CD8-positive, alpha-beta memory T cell (primary cell): ENCODE data around the gene C1QTNF4. TPM values are rescaled to one million over a fixed set of nuclear protein-coding genes. Genes with fewer than 3 reads are reported as not detected.
"Not testable (repeated sequence)": the region's sequence is repeated elsewhere in the genome, so short reads cannot be mapped to it uniquely, and the experiment has no call there.

Experiments used
- CTCF ChIA-PET: fragments of 350-600 bp; sonication (Branson Sonifier 250); formaldehyde crosslinking; loops from one replicate; lab custom pipeline; 2021; ENCODE audit warnings: antibody characterized with exemption; lab: Charles Lee
- POLR2A ChIA-PET: fragments of 350-600 bp; sonication (Branson Sonifier 250); formaldehyde crosslinking; loops from one replicate; lab custom pipeline; 2021; ENCODE audit warnings: antibody characterized with exemption; lab: Charles Lee
- DNase-seq, 5 donors: peaks; one replicate each; pipeline versions ENCODE4 v3.0.0 to v3.0.0-alpha.2; 2020 to 2022; ENCODE audit warnings: mixed read lengths in 1 of 5
- H3K27ac ChIP-seq: one replicate; pipeline ENCODE4 v1.7.0; 2013; ENCODE audit warnings: low read depth, mild to moderate bottlenecking, low read length, moderate library complexity
- H3K27me3 ChIP-seq: 2 replicates; pipeline ENCODE4 v1.7.0; 2013; ENCODE audit warnings: low read length, mild to moderate bottlenecking; ENCODE audit not compliant: insufficient read depth, poor library complexity, severe bottlenecking
- H3K36me3 ChIP-seq: 2 replicates; pipeline ENCODE4 v1.7.0; 2013; ENCODE audit warnings: mild to moderate bottlenecking, low read length, moderate library complexity; ENCODE audit not compliant: insufficient read depth
- H3K4me1 ChIP-seq: 2 replicates; pipeline ENCODE4 v1.7.0; 2013; ENCODE audit warnings: mild to moderate bottlenecking, low read length, moderate library complexity; ENCODE audit not compliant: insufficient read depth
- H3K4me3 ChIP-seq: 2 replicates; pipeline ENCODE4 v1.7.0; 2013; ENCODE audit warnings: mild to moderate bottlenecking, low read length
- H3K9me3 ChIP-seq: 2 replicates; pipeline ENCODE4 v1.7.0; 2013; ENCODE audit warnings: mild to moderate bottlenecking, low read length
- H3K27ac Mint-ChIP-seq, 8 donors: one replicate each; pipeline ENCODE4 v1.8.0; 2020 to 2021; ENCODE audit warnings: mixed read lengths in 8 of 8, mild to moderate bottlenecking in 6 of 8, inconsistent platforms in 3 of 8, moderate library complexity in 3 of 8
- H3K27me3 Mint-ChIP-seq, 2 donors: one replicate each; pipeline ENCODE4 v1.8.0; 2020 to 2021; ENCODE audit warnings: mixed read lengths in 2 of 2, mild to moderate bottlenecking in 1 of 2, moderate library complexity in 1 of 2
- H3K36me3 Mint-ChIP-seq, 3 donors: one replicate each; pipeline ENCODE4 v1.8.0; 2020 to 2021; ENCODE audit warnings: mixed read lengths in 3 of 3, inconsistent platforms in 1 of 3, mild to moderate bottlenecking in 1 of 3
- H3K4me1 Mint-ChIP-seq, 3 donors: one replicate each; pipeline ENCODE4 v1.8.0; 2020 to 2021; ENCODE audit warnings: mixed read lengths in 3 of 3, inconsistent platforms in 1 of 3, mild to moderate bottlenecking in 1 of 3
- H3K4me3 Mint-ChIP-seq, 7 donors: one replicate each; pipeline ENCODE4 v1.8.0; 2020 to 2021; ENCODE audit warnings: mixed read lengths in 7 of 7, mild to moderate bottlenecking in 6 of 7, moderate library complexity in 4 of 7, inconsistent platforms in 2 of 7
- H3K9me3 Mint-ChIP-seq, 5 donors: one replicate each; pipeline ENCODE4 v1.8.0; 2020 to 2022; ENCODE audit warnings: mixed read lengths in 5 of 5, mild to moderate bottlenecking in 3 of 5, moderate library complexity in 2 of 5, inconsistent platforms in 1 of 5
- polyA plus RNA-seq: library from polyadenylated mRNA; unstranded; fragments of 300-500 nt; fragmentation: Illumina TruSeq; gene quantifications from one replicate; pipeline ENCODE4 v1.2.3, GENCODE V29; 2021
- total RNA-seq, 2 experiments: library from RNA; stranded (reverse); gene quantifications; one replicate each; pipeline ENCODE4 v1.2.3, GENCODE V29; 2021

Gene C1QTNF4
- total and polyA plus RNA-seq, 3 experiments from 2014 or later = 0.18 TPM; not detected in 2

- H3K36me3 ChIP-seq = no peaks in the 10 kb centered on the region
- H3K36me3 Mint-ChIP-seq = peaks cover 0 to 26% (median 3%) of the 10 kb centered on the region in 3 donors
- H3K9me3 ChIP-seq = no peaks in the 10 kb centered on the region
- DNase-seq = peak in 2 of 5 donors; percentile 4 to 5
- POLR2A ChIA-PET = interaction anchor here (0.7 to 2.3 kb wide), 6 partner anchors 13 to 557 kb away, joined by 3 to 10 read pairs (median 4); partner anchors contain the start of genes KBTBD4, NDUFS3 and PTPMT1
- CTCF ChIA-PET = interaction anchor here (0.6 to 2.1 kb wide), 4 partner anchors 8 to 18 kb away, joined by 3 to 9 read pairs (median 4); partner anchors contain the start of gene PTPMT1
- H3K27ac ChIP-seq = peak overlapping the region; percentile 59
- H3K4me1 ChIP-seq = peaks cover 51% of the 10 kb centered on the region
- H3K4me3 ChIP-seq = peak overlapping the region; percentile 65
- H3K27me3 Mint-ChIP-seq = no peaks in the 10 kb centered on the region
- no peaks in the 10 kb centered on the region for H3K9me3 Mint-ChIP-seq
- no peaks in the 10 kb centered on the region for H3K27me3 ChIP-seq
- peak overlapping the region; percentile 95 to 99 (median 98) for H3K27ac Mint-ChIP-seq
- peaks cover 43 to 62% (median 61%) of the 10 kb centered on the region in 3 donors for H3K4me1 Mint-ChIP-seq
- peak overlapping the region; percentile 95 to 100 (median 97) for H3K4me3 Mint-ChIP-seq
Observed at GRCh38 chr11:47552056-47552565, 42.1 kb downstream of the C1QTNF4 start.

GRCh38 chr11:47551086-47551485 is 43.1 kb downstream of the C1QTNF4 start:
- peak overlapping the region; percentile 59 for H3K27ac ChIP-seq
- ChIA-PET POLR2A (interaction anchor here (0.7 to 1.6 kb wide), 2 partner anchors 27 to 558 kb away, joined by 3 to 4 read pairs; partner anchors contain the start of gene KBTBD4), CTCF (interaction anchor here (1.1 to 2.1 kb wide), 3 partner anchors 7 to 22 kb away, joined by 3 to 9 read pairs (median 4); partner anchors contain the start of gene PTPMT1)
- no peaks in the 10 kb centered on the region for H3K36me3 ChIP-seq
- peak overlapping the region; percentile 30 to 99 (median 98) for H3K27ac Mint-ChIP-seq
- H3K4me1 Mint-ChIP-seq = peaks cover 49 to 69% (median 68%) of the 10 kb centered on the region in 3 donors
- peaks cover 54% of the 10 kb centered on the region for H3K4me1 ChIP-seq
- peak overlapping the region; percentile 95 to 100 (median 97) for H3K4me3 Mint-ChIP-seq
- peak overlapping the region; percentile 65 for H3K4me3 ChIP-seq
- no peaks in the 10 kb centered on the region for H3K27me3 ChIP-seq
- H3K27me3 Mint-ChIP-seq = no peaks in the 10 kb centered on the region
- peaks cover 0 to 31% (median 3%) of the 10 kb centered on the region in 3 donors for H3K36me3 Mint-ChIP-seq
- DNase-seq = no peak
- H3K9me3 Mint-ChIP-seq = no peaks in the 10 kb centered on the region
- no peaks in the 10 kb centered on the region for H3K9me3 ChIP-seq

- no peak overlapping the region for H3K27ac ChIP-seq
- peaks cover 55% of the 10 kb centered on the region for H3K4me1 ChIP-seq
- Mint-ChIP-seq H3K4me3 (peak overlapping the region; percentile 95 to 100 (median 97)), H3K9me3 (no peaks in the 10 kb centered on the region), H3K27ac (peak overlapping the region; percentile 59 to 99 (median 93)), H3K27me3 (no peaks in the 10 kb centered on the region), H3K36me3 (peaks cover 0 to 31% (median 3%) of the 10 kb centered on the region in 3 donors), H3K4me1 (peaks cover 49 to 69% (median 68%) of the 10 kb centered on the region in 3 donors)
- no peak for DNase-seq
- no peaks in the 10 kb centered on the region for H3K36me3 ChIP-seq
- H3K27me3 ChIP-seq = no peaks in the 10 kb centered on the region
- peak overlapping the region; percentile 65 for H3K4me3 ChIP-seq
- ChIA-PET POLR2A (interaction anchor here (1.6 kb wide), 1 partner anchor 28 kb away, joined by 3 read pairs; the partner anchor contains the start of gene KBTBD4), CTCF (interaction anchor here (1.1 to 2.1 kb wide), 2 partner anchors 15 to 23 kb away, joined by 3 to 9 read pairs; partner anchors contain the start of gene PTPMT1)
- H3K9me3 ChIP-seq = no peaks in the 10 kb centered on the region
Observed at GRCh38 chr11:47550288-47551047, 43.7 kb downstream of the C1QTNF4 start.

GRCh38 chr11:47546274-47546673 is 47.9 kb downstream of the C1QTNF4 start:
- POLR2A ChIA-PET = interaction anchor here (0.7 kb wide), 1 partner anchor 1595 kb away, joined by 6 read pairs; no protein-coding TSS in a partner anchor
- Mint-ChIP-seq H3K36me3 (peaks cover 0 to 31% (median 3%) of the 10 kb centered on the region in 3 donors), H3K27ac (peak overlapping the region in 2 of 8 donors; percentile 47 to 71), H3K4me3 (peak overlapping the region in 1 of 7 donors; percentile 54), H3K4me1 (peaks cover 67 to 82% (median 81%) of the 10 kb centered on the region in 3 donors)
- H3K27ac ChIP-seq, H3K27me3 ChIP-seq, CTCF ChIA-PET, DNase-seq, H3K9me3 ChIP-seq, H3K4me3 ChIP-seq, H3K27me3 Mint-ChIP-seq, H3K9me3 Mint-ChIP-seq, H3K36me3 ChIP-seq: not testable (repeated sequence)
- H3K4me1 ChIP-seq = peaks cover 77% of the 10 kb centered on the region

- Histone ChIP-seq H3K27me3 (no peaks in the 10 kb centered on the region), H3K36me3 (no peaks in the 10 kb centered on the region), H3K27ac (no peak overlapping the region), H3K4me1 (peaks cover 76% of the 10 kb centered on the region), H3K9me3 (no peaks in the 10 kb centered on the region), H3K4me3 (no peak overlapping the region)
- Mint-ChIP-seq H3K4me3 (peak overlapping the region in 1 of 7 donors; percentile 68), H3K36me3 (peaks cover 0 to 30% (median 4%) of the 10 kb centered on the region in 3 donors), H3K9me3 (no peaks in the 10 kb centered on the region), H3K4me1 (peaks cover 67 to 82% (median 81%) of the 10 kb centered on the region in 3 donors), H3K27me3 (no peaks in the 10 kb centered on the region), H3K27ac (peak overlapping the region in 1 of 8 donors; percentile 11)
- POLR2A ChIA-PET = no interaction called here
- no peak for DNase-seq
- CTCF ChIA-PET = interaction anchor here (1.0 kb wide), 1 partner anchor 12 kb away, joined by 3 read pairs; no protein-coding TSS in a partner anchor
Observed at GRCh38 chr11:47545298-47545697, 48.9 kb downstream of the C1QTNF4 start.

GRCh38 chr11:47541070-47541469 is 53.1 kb downstream of the C1QTNF4 start:
- H3K9me3 Mint-ChIP-seq = no peaks in the 10 kb centered on the region
- Histone ChIP-seq H3K4me3 (no peak overlapping the region), H3K9me3 (no peaks in the 10 kb centered on the region), H3K27me3 (no peaks in the 10 kb centered on the region), H3K36me3 (no peaks in the 10 kb centered on the region), H3K27ac (no peak overlapping the region), H3K4me1 (peaks cover 67% of the 10 kb centered on the region)
- CTCF ChIA-PET = interaction anchor here (0.8 kb wide), 1 partner anchor 129 kb away, joined by 3 read pairs; no protein-coding TSS in a partner anchor
- POLR2A ChIA-PET = no interaction called here
- peaks cover 70 to 85% (median 71%) of the 10 kb centered on the region in 3 donors for H3K4me1 Mint-ChIP-seq
- peak overlapping the region; percentile 7 to 84 (median 56) for H3K27ac Mint-ChIP-seq
- no peak for DNase-seq
- H3K27me3 Mint-ChIP-seq = no peaks in the 10 kb centered on the region
- H3K4me3 Mint-ChIP-seq = peak overlapping the region; percentile 6 to 74 (median 58)
- H3K36me3 Mint-ChIP-seq = peaks cover 0 to 30% (median 4%) of the 10 kb centered on the region in 3 donors

GRCh38 chr11:47539681-47540039 is 54.6 kb downstream of the C1QTNF4 start:
- POLR2A ChIA-PET = no interaction called here
- H3K27ac Mint-ChIP-seq = peak overlapping the region in 6 of 8 donors; percentile 7 to 92 (median 20)

More at GRCh38 chr11:47539681-47540039, 54.6 kb downstream of the C1QTNF4 start:
- Histone ChIP-seq H3K4me3 (no peak overlapping the region), H3K36me3 (no peaks in the 10 kb centered on the region), H3K4me1 (peaks cover 58% of the 10 kb centered on the region), H3K9me3 (no peaks in the 10 kb centered on the region), H3K27ac (no peak overlapping the region), H3K27me3 (no peaks in the 10 kb centered on the region)
- Mint-ChIP-seq H3K27me3 (no peaks in the 10 kb centered on the region), H3K4me3 (peak overlapping the region in 6 of 7 donors; percentile 12 to 66 (median 54)), H3K4me1 (peaks cover 75 to 90% (median 79%) of the 10 kb centered on the region in 3 donors), H3K36me3 (peaks cover 0 to 39% (median 7%) of the 10 kb centered on the region in 3 donors), H3K9me3 (no peaks in the 10 kb centered on the region)
- CTCF ChIA-PET = interaction anchor here (1.7 kb wide), 1 partner anchor 8 kb away, joined by 5 read pairs; no protein-coding TSS in a partner anchor
- DNase-seq = no peak
